Measurements from ENCODE around the gene EHF.
"Not testable (repeated sequence)": the region's sequence is repeated elsewhere in the genome, so short reads cannot be mapped to it uniquely, and the experiment has no call there.

Gene EHF

GRCh38 chr11:34679681-34680080 lies 58.8 kb downstream of the EHF start:
- TF ChIP-seq, protein P1, sequence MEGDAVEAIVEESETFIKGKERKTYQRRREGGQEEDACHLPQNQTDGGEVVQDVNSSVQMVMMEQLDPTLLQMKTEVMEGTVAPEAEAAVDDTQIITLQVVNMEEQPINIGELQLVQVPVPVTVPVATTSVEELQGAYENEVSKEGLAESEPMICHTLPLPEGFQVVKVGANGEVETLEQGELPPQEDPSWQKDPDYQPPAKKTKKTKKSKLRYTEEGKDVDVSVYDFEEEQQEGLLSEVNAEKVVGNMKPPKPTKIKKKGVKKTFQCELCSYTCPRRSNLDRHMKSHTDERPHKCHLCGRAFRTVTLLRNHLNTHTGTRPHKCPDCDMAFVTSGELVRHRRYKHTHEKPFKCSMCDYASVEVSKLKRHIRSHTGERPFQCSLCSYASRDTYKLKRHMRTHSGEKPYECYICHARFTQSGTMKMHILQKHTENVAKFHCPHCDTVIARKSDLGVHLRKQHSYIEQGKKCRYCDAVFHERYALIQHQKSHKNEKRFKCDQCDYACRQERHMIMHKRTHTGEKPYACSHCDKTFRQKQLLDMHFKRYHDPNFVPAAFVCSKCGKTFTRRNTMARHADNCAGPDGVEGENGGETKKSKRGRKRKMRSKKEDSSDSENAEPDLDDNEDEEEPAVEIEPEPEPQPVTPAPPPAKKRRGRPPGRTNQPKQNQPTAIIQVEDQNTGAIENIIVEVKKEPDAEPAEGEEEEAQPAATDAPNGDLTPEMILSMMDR (IDR thresholded peaks at IDR 0.05; ENCODE audit: insufficient read depth, low read depth, low read length, missing control alignments), result no peak
- no peak for DNase-seq (ENCODE audit: low read depth)
- no peak overlapping the region for H3K4me3 ChIP-seq (ENCODE audit: low read length)

DNA sequence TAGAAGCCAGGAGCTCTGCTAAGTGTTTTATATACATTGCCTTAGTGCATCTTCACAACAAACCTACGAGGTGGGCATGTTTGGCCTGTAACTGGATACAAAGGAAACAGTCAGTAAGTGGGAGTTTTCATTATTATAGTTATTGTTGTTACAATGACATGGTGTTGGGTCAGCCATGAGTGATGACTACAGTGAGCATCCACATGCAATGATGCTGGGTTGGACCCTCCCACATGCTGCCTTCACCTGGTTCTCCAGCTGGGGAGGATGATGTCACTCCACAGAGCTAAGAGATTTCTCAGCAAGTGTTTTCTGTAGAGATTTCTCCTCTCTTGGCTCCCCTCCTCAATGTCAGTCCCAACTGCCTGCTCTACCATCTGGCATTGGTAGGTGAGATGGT lies 59.3 kb downstream of the EHF start:
- no peak overlapping the region for H3K4me3 ChIP-seq (ENCODE audit: low read length)
- DNase-seq (ENCODE audit: low read depth), result peak; percentile 79
- TF ChIP-seq, protein P1 (IDR thresholded peaks at IDR 0.05; ENCODE audit: insufficient read depth, low read depth, low read length, missing control alignments), result no peak

- DNase-seq (ENCODE audit: low read depth), result peak; percentile 87
- no peak overlapping the region for H3K4me3 ChIP-seq (ENCODE audit: low read length)
- TF ChIP-seq, protein P1 (IDR thresholded peaks at IDR 0.05; ENCODE audit: insufficient read depth, low read depth, low read length, missing control alignments), result no peak
These were observed 60.2 kb downstream of the EHF start for GRCh38 chr11:34680918-34681586.

DNA sequence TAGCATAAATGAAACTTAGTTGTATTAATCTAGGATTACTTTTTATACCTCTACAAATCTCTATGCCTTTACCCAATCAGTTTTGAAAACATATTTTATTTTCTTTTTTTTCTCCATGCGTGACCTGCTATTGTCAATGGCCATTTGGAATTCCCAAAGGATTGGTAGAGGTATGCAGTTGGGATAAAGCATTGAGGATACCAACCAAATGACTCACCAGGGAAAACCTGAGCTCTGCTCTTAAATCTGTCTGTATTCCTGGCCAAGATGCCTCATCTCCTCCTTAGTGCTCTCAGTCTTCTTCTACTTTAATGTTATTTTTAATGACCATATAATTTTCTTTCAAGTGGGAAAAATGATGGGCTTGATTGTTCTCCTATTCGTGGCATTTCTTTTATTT lies 61.9 kb downstream of the EHF start:
- TF ChIP-seq, protein P1 (IDR thresholded peaks at IDR 0.05; ENCODE audit: insufficient read depth, low read depth, low read length, missing control alignments), result no peak
- peak; percentile 80 for DNase-seq (ENCODE audit: low read depth)
- H3K4me3 ChIP-seq (ENCODE audit: low read length), result no peak overlapping the region

- H3K4me3 ChIP-seq (ENCODE audit: low read length), result no peak overlapping the region
- TF ChIP-seq, protein P1 (IDR thresholded peaks at IDR 0.05; ENCODE audit: insufficient read depth, low read depth, low read length, missing control alignments), result no peak
- no peak for DNase-seq (ENCODE audit: low read depth)
These were observed 62.5 kb downstream of the EHF start for GRCh38 chr11:34683396-34683795.

DNA sequence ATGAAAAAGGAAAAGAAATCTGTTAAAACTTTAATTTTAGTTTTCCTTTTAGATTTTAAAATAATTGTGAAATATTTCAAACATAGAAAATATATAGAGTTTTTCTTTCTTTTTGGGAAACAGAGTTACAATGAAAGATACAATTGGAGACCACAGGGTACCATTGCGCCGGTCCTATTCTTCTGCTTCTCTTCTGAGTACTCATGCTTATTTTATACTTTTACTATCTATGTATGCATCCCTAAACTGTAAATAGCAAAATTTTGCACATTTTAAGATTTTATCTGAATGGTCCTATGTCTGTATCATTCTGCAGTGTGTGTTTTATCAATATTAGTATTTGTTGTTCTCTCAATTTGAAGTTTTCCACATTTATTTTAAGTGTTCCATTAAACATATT lies 65.0 kb downstream of the EHF start:
- TF ChIP-seq, protein P1 (IDR thresholded peaks at IDR 0.05; ENCODE audit: insufficient read depth, low read depth, low read length, missing control alignments), result no peak
- no peak for DNase-seq (ENCODE audit: low read depth)
- H3K4me3 ChIP-seq (ENCODE audit: low read length), result no peak overlapping the region

- H3K4me3 ChIP-seq (ENCODE audit: low read length); DNase-seq (ENCODE audit: low read depth): not testable (repeated sequence)
These were observed 71.4 kb downstream of the EHF start for GRCh38 chr11:34692299-34692698.
